Thyroid gland (tissue), 4 donors: ENCODE data around the gene CEP85.

ENCODE experiments used
- CTCF ChIP-seq, 6 experiments: fragments of 200-600 bp in 3 of 6; fragments of 450-650 bp in 3 of 6; sonication (generic) in 3 of 6; IDR thresholded peaks; one replicate each; pipeline ENCODE4 v1.5.1; 2016 to 2019; ENCODE audit warnings: antibody characterized with exemption in 6 of 6, mild to moderate bottlenecking in 2 of 6, inconsistent platforms in 1 of 6, moderate library complexity in 1 of 6
- POLR2A ChIP-seq, 2 donors: fragments of 450-650 bp; IDR thresholded peaks; one replicate each; pipeline ENCODE4 v1.6.1; 2017; ENCODE audit warnings: antibody characterized with exemption in 2 of 2, mild to moderate bottlenecking in 2 of 2, moderate library complexity in 1 of 2

- no peak for TF ChIP-seq CTCF (IDR thresholded peaks at IDR 0.05)
- no peak for TF ChIP-seq POLR2A (IDR thresholded peaks at IDR 0.05)
These were observed 47.3 kb downstream of the CEP85 start for GRCh38 chr1:26281091-26281958.
